GM18511 (cell line): Measurements from ENCODE around the gene ZSWIM5.
"Not testable (repeated sequence)": the region's sequence is repeated elsewhere in the genome, so short reads cannot be mapped to it uniquely, and the experiment has no call there.

ENCODE experiments used
- ATAC-seq: cut with Tn5 transposase; IDR thresholded peaks from one replicate; pipeline ENCODE4 v1.9.1; 2021; ENCODE audit warnings: mild to moderate bottlenecking, moderate library complexity; ENCODE audit not compliant: unreplicated experiment

ZSWIM5 gene

DNA sequence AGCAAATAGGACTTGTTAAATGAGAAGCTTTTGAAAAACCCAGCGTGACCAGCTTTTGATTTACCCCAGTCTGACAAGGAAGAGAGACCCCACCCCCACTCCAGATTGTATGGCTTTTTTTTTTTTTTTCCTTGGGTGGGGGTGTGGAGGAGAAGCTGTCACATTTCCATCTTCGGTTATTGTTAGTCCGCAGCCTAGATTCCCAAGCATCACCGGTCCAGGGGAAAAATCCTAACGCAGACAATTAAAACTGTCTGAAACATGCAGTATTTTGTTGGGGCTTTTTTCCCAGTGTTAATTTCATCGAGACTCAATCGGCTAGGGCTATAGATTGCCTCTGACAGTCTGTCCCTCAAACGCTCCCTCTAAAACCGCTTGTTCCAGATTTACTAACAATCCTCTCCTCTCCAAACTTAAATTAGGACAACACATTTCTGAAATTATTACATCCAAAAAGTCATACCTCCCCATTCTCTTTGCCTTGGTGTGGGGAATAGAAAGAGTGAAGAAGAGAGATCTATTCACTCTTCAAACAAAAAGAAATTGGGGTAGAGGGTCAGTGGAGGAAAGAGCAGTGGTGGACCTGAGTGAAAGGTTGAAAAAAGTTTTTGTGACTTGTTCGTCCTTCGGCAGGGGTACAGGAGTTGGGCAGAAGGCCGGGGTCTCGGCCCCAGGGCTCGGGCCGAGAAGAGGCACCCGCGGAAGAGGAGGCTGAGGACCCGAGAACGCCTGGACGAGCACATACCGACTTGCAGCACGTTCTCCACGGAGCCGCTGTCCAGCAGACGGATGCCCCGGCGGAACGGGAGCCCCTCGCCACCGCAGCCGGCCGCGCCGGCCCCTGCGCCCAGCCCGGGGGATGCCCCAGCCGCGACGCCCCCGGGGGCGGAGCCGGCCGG is 1.1 kb downstream of the ZSWIM5 start:
- peak; percentile 24 for ATAC-seq

DNA sequence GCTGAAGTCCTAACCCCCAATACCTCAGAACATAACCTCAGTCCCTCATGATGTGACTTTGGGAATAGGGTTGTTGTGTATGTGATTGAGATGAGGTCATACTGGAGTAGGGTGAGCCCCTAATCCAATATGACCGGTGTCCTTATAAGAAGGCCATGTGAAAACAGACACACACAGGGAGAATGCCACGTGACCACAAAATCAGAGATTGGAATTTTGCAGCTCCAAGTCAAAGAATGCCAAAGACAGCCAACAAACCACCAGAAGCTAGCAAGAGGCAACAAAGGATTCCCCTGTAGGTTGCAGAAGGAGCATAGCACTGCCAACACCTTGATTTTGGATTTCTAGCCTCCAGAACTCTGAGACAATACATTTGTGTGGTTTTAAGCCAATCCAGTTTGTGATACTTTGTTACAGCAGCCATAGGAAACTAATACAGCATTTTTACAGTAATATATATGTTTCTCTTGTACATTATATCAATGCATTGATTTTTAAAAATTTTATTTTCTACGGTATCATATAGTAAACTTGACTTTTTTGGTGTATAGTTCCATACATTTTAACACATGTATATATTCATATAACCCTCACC is 5.4 kb downstream of the ZSWIM5 start:
- no peak for ATAC-seq

DNA sequence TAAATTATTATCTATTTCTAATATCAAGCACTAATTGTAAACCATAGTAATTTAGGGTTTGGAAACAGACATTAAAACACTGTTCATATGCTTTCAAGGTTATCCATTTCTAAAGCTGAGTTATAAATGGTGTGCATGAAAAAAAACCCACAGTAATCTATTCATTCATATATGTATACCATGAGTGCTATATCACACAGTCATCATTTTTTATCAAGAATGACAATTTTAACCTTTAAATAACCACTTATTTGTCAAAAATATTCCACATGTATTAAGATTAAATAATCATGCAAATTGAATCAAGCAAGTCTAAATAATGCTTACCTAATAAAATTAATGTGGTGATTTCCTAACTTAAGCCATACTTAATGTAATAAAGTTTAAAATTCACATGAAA is 6.0 kb downstream of the ZSWIM5 start:
- no peak for ATAC-seq

DNA sequence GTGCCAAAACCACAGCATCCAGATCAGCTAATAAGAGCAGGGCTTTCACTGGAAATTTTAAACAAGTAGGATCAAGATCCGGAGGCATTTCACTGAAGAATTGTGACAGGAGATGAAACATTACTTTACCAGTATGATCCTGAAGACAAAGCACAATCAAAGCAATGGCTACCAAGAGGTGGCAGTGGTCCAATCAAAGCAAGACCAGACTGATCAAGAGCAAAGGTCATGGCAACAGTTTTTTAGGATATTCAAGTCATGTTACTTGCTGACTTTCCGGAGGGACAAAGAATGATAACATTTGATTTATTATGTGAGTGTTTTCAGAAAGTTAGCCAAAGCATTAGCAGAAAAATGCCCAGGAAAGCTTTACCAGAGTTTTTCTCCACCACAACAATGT is 8.2 kb downstream of the ZSWIM5 start:
- ATAC-seq: no peak

DNA sequence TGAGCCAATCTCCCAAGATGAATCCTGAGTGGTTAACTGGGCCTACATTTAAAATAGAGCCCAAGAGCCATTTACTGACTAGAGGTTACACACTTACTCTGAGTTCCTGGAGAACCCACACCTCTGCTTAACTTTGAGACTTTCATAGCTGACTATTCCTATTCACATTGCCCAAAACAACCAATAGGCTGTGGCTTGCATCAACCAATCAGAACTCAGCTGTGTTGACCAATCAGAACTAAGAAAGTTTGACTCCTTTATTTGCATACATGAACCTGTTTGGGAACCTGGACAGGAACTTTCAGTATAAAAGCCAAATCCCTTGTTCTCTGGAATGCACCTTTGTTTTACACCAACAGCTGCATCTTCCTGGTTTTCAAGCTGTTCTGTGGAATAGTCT is 9.5 kb downstream of the ZSWIM5 start:
- ATAC-seq: no peak

DNA sequence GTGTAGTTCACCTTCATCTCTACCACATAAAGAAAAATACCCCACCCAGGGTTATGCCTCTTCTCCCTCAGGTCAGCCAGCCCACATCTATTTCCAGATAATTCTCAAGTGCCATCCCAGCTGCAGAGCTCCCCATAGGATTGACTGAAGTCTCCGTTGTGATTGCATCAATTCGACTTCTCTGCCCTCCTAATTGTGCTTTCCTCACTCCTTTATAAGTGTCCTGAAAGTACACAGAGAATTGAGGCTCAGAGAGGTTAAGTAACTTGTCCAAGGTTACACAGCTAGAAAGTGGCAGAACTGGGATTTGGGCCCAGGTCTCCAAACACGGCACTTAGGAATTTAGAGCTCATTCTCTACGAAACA is 15.0 kb downstream of the ZSWIM5 start:
- ATAC-seq: no peak

DNA sequence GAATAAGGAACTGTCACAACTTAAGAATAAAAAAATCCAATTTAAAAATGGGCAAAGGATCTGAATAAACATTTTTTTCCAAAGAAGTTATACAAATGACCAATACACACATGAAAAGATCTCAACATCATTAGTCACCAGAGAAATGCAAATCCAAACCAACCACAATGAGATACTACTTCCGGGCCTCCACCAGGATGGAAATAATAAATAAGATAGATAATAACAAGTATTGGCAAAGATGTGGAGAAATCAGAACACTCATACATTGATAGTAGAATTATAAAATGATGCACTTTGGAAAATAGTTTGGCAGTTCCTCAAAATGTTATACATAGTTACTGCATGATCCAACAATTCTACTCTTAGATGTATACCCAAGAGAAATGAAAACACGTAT is 18.7 kb downstream of the ZSWIM5 start:
- no peak for ATAC-seq

DNA sequence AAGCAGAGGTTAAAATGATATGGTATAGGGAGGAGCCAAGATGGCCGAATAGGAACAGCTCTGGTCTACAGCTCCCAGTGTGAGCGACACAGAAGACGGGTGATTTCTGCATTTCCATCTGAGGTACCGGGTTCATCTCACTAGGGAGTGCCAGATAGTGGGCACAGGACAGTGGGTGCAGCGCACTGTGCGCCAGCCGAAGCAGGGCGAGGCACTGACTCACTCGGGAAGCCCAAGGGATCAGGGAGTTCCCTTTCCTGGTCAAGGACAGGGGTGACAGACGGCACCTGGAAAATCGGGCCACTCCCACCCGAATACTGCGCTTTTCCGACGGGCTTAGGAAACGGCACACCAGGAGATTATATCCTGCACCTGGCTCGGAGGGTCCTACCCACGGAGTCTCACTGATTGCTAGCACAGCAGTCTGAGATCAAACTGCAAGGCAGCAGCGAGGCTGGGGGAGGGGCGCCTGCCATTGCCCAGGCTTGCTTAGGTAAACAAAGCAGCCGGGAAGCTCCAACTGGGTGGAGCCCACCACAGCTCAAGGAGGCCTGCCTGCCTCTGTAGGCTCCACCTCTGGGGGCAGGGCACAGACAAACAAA is 26.4 kb downstream of the ZSWIM5 start:
- not testable (repeated sequence) for ATAC-seq

DNA sequence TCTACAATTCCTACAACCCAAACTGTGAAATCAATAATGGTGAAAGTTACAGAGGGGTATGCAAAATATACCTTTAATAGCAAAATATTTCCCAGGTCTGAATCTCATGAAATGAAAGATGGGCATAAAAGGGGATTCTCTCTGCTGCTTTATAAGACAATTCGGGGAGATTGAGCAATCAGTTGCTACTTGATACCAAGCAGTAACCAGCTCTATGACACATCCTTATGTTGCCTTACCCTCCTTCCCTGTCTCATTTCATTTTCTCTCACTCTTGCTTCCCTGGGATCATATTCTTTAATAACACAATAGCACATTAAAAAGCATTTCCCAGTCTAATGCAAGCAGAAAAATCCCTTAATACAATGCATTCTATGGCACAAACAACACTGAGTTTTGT is 29.0 kb downstream of the ZSWIM5 start:
- no peak for ATAC-seq

DNA sequence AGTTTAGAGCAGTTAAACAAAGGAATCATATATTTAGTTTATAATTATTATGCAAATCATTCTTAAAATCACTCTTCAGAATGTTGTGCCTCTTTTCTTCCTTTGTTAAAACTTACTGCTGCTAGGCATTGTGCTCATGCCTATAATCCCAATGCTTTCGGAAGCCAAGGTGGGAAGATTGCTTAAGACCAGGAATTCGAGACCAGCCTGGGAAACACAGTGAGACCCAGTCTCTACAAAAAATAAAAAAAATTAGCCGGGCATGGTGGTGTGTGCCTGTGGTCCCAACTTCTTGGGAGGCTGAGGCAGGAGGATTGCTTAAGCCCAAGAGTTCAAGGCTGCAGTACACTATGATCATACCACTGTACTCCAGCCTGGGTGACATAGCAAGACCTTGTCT is 33.6 kb downstream of the ZSWIM5 start:
- no peak for ATAC-seq

DNA sequence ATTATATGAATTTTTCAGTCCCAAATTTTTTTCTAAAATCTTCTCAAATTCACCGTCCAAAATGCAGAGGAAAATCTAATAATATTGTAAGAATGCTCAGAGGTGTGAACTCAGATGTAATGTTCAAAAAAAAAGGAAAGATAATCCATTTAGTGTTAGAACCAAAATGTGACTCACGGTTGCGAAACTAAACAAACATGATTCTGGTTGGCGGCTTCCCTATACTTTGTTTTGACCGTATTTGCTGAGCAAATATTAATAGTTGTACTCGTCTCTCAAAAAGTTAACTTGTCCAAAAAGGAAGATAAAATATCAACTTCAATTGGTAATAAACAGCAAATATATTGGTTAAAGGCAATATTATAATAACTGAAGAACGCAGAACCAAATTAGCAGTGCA is 34.4 kb downstream of the ZSWIM5 start:
- ATAC-seq: no peak

DNA sequence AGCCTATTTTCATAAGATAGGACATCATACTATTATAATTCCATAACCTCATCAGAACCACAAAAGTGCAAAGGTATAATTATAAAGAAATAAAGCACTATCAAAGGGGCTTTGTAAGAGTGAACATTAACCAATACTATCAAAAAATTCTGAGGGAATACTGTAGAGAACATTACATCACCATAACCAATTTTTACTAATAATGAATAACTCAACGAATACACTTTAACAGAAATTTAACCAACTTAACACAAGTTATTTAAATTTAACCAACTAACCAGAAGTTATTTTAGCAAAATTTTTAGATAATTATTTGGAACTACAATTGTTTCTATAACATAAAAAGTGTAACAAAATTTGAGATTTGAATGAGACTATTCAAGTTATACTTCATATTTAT is 34.8 kb downstream of the ZSWIM5 start:
- no peak for ATAC-seq

DNA sequence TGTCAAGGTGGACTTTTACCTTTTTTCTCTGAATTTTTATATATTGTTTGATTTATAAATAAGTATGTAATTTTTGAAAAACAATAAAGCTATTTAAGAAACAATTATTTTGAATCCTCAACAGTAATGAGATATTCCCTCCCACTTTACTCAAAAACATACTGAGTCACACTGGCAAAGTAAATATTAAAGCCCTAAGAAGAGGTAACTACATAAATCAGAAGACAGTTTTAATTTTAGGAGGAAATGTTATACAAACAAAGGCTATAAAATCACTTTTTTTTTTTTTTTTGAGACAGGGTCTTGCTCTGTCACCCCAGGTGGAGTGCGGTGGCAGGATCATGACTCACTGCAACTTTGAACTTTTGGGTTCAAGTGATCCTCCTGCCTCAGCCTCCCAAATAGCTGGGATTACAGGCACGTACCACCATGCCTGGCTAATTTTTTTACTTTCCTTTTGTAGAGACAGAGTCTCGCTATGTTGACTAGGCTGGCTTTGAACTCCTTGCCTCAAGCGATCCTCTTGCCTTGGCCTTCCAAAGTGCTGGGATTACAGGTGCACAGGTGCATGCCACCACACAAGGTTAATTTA is 36.2 kb downstream of the ZSWIM5 start:
- no peak for ATAC-seq

DNA sequence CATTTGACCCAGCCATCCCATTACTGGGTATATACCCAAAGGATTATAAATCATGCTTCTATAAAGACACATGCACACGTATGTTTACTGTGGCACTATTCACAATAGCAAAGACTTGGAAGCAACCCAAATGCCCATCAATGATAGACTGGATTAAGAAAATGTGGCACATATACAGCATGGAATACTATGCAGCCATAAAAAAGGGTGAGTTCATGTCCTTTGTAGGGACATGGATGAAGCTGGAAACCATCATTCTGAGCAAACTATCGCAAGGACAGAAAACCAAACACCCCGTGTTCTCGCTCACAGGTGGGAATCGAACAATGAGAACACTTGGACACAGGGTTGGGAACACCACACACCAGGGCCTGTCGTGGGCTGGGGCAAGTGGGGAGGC is 38.5 kb downstream of the ZSWIM5 start:
- ATAC-seq: not testable (repeated sequence)

DNA sequence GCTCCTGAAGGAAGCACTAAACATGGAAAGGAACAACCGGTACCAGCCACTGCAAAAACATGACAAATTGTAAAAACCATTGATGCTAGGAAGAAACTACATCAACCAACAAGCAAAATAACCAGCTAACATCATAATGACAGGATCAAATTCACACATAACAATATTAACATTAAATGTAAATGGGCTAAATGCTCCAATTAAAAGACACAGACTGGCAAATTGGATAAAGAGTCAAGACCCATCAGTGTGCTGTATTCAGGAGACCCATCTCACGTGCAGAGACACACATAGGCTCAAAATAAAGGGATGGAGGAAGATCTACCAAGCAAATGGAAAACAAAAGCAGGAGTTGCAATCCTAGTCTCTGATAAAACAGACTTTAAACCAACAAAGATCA is 42.1 kb downstream of the ZSWIM5 start:
- ATAC-seq: not testable (repeated sequence)

DNA sequence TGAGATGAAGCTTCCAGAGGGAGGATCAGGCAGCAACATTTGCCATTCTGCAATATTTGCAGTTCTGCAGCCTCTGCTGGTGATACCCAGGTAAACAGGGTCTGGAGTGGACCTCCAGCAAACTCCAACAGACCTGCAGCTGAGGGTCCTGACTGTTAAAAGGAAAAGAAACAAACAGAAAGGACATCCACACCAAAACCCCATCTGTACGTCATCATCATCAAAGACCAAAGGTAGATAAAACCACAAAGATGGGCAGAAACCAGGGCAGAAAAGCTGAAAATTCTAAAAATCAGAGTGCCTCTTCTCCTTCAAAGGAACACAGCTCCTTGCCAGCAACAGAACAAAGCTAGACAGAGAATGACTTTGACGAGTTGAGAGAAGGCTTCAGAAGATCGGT is 43.3 kb downstream of the ZSWIM5 start:
- ATAC-seq: not testable (repeated sequence)

DNA sequence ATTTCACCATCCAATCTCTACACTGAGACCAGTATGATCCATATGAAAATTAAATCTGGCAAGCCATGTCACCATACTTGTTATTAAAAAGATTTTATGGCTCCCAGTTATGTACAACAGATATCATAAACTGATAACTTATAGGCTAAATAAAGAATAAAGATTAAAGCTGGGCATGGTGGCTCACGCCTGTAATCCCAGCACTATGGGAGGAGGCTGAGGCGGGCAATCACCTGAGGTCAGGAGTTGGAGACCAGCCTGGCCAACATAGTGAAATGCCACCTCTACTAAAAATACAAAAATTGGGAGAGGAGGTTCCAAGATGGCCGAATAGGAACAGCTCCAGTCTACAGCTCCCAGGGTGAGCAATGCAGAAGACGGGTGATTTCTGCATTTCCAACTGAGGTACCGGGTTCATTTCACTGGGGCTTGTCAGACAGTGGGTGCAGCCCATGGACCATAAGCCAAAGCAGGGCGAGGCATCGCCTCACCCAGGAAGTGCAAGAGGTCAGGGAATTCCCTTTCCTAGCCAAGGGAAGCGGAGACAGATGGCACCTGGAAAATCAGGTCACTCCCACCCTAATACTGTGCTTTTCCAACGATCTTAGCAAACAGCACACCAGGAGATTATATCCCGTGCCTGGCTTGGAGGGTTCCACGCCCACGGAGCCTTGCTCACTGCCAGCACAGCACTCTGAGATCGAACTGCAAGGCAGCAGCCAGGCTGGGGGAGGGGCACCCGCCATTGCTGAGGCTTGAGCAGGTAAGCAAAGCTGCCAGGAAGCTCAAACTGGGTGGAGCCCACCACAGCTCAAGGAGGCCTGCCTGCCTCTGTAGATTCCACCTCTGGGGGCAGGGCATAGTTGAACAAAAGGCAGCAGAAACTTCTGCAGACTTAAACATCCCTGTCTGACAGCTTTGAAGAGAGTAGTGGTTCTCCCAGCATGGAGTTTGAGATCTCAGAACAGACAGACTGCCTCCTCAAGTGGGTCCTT is 44.1 kb downstream of the ZSWIM5 start:
- not testable (repeated sequence) for ATAC-seq

DNA sequence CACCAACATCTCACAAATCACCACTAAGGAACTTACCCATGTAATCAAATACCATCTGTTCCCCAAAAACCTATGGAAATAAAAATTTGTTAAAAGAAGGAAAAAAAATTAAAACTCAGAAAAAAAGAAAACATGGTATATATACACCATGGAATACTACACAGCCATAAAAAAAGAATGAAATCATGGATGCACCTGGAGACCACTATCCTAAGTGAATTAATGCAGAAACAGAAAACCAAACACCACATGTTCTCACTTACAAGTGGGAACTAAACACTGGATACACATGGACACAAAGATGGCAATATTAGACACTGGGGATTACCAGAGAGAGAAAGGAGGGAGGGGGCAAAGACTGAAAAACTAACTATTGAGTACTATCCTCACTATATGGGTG is 50.4 kb downstream of the ZSWIM5 start:
- ATAC-seq: no peak

DNA sequence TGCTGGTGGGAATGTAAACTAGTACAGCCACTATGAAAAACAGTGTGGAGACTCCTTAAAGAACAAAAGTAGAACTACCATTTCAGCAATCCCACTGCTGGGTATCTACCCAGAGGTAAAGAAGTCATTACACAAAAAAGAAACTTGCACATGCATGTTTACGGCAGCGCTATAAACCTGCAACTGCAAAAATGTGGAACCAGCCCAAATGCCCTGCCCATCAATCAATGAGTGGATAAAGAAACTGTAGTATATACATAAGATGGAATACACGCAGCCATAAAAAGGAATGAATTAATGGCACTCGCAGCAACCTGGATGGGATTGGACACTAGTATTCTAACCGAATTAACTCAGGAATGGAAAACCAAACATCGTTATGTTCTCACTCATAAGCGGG is 51.0 kb downstream of the ZSWIM5 start:
- ATAC-seq: no peak

DNA sequence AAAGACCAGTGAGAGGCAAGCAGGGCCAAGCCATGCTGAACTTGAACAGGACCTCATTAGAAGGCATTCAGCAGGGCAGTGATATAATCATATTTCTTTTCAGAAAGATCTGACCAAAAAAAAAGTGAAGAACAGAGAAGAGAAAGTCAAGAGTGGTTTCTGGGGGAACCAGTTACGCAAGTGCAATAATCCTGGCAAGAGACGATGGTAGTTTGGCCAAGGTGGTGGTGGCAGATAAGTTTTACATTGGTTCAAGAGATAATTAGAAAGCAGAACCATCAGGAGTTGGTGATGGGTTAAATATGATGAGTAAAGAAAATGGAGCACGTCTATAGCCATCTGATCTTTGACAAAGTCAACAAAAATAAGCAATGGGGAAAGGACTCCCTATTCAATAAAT is 54.3 kb downstream of the ZSWIM5 start:
- no peak for ATAC-seq
